ENCODE data around the gene CPB2. TPM values are rescaled to one million over a fixed set of nuclear protein-coding genes. Genes with fewer than 3 reads are reported as not detected.

The CPB2 gene
- polyA plus RNA-seq, 1 donor (not counting 4 experiments of a cell fraction or from before 2014, with no cell fraction given): 0.26 TPM

DNA sequence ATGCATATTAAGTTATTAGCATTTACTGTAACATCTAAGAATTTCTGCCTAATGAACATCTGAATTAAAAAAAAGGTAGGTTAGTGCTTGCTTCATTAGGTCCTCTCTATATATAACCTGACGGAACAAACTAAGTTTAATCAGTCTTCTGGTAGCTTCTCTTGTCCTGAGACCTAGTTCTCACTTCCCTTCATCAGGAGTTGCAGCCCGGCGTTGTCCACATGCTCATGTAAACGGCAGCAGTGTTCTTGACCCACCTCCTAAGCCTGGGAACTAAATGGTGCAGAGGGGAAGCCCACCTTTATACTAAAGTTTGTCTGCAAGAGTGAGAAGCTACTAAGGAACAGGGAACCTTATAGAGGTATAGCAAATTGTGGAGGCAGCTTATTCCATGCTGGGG lies 31.9 kb upstream of the CPB2 start:
- Histone ChIP-seq H3K9ac (ENCODE audit: control insufficient read depth, extremely low read depth, insufficient read depth, low read length) (no peak overlapping the region), H3K4me3 (ENCODE audit: control insufficient read depth in 2 of 3, extremely low read depth in 1 of 3, insufficient read depth in 2 of 3, low read depth in 1 of 3, low read length in 3 of 3) (no peak overlapping the region), H3K9me1 (ENCODE audit: control insufficient read depth, extremely low read depth, insufficient read depth, low read length) (no peaks in the 10 kb centered on the region), H3K27me3 (ENCODE audit: control insufficient read depth, extremely low read depth, insufficient read depth, low read length) (no peaks in the 10 kb centered on the region), H3K27ac (ENCODE audit: control insufficient read depth, insufficient read depth, low read length) (no peak overlapping the region), H3K4me1 (ENCODE audit: control insufficient read depth, extremely low read depth, insufficient read depth, low read length) (peaks cover 9% of the 10 kb centered on the region), H3K9me3 (ENCODE audit: control insufficient read depth, low read depth, low read length) (no peaks in the 10 kb centered on the region), H3K36me3 (ENCODE audit: control insufficient read depth in 2 of 2, extremely low read depth in 1 of 2, insufficient read depth in 2 of 2, low read length in 2 of 2) (no peaks in the 10 kb centered on the region), H2AFZ (ENCODE audit: control insufficient read depth, low read length) (no peak overlapping the region), H3K4me2 (ENCODE audit: control insufficient read depth, extremely low read depth, insufficient read depth, low read depth, low read length) (no peak overlapping the region), H4K20me1 (ENCODE audit: control insufficient read depth, extremely low read depth, insufficient read depth, low read length) (no peaks in the 10 kb centered on the region), H3K79me2 (ENCODE audit: control insufficient read depth, insufficient read depth, low read length) (no peaks in the 10 kb centered on the region)
- TF ChIP-seq, protein P1, sequence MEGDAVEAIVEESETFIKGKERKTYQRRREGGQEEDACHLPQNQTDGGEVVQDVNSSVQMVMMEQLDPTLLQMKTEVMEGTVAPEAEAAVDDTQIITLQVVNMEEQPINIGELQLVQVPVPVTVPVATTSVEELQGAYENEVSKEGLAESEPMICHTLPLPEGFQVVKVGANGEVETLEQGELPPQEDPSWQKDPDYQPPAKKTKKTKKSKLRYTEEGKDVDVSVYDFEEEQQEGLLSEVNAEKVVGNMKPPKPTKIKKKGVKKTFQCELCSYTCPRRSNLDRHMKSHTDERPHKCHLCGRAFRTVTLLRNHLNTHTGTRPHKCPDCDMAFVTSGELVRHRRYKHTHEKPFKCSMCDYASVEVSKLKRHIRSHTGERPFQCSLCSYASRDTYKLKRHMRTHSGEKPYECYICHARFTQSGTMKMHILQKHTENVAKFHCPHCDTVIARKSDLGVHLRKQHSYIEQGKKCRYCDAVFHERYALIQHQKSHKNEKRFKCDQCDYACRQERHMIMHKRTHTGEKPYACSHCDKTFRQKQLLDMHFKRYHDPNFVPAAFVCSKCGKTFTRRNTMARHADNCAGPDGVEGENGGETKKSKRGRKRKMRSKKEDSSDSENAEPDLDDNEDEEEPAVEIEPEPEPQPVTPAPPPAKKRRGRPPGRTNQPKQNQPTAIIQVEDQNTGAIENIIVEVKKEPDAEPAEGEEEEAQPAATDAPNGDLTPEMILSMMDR (optimal IDR thresholded peaks at IDR 0.05 in 1 of 3, IDR thresholded peaks at IDR 0.05 in 1 of 3, conservative IDR thresholded peaks at IDR 0.05 in 1 of 3; ENCODE audit: extremely low read depth in 1 of 3, insufficient read depth in 2 of 3, low read length in 3 of 3): no peak
- no peak for TF ChIP-seq EZH2 (IDR thresholded peaks at IDR 0.05; ENCODE audit: low read length)
- dilution Hi-C loops (cut with MboI; ENCODE audit: extremely low pct_ligation_motif_present, low sequenced_read_pairs): no loop called here
- DNase-seq (ENCODE audit: low read depth, low spot score) (no peak), FAIRE-seq (no peak)

DNA sequence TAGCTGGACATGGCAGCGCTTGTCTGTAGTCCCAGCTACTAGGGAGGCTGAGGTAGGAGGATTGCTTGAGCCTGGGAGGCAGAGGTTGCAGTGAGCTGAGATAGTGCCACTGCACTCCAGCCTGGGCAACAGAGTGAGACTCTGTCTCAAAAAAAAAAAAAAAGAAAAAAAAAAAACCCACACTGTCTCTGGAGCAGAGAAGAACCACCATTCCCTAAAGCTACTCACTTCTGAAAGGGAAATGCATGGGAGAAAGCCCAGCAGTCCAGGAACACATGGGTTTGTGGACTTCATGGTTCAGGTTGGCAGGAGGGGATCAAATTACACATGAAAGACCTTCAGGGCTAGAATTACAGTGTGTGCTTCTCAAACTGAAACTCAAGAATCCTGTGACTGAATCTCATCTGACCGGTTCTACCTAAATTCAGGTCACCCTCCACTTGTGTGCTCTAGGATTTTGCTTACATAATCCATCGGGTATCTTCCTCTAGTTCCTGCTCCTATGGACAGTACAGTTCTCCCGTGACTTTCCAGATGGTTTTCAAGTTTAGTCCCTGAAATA lies 30.2 kb upstream of the CPB2 start:
- Histone ChIP-seq H3K4me2 (ENCODE audit: control insufficient read depth, extremely low read depth, insufficient read depth, low read depth, low read length) (peak overlapping the region; percentile 71), H3K4me1 (ENCODE audit: control insufficient read depth, extremely low read depth, insufficient read depth, low read length) (peaks cover 9% of the 10 kb centered on the region), H4K20me1 (ENCODE audit: control insufficient read depth, extremely low read depth, insufficient read depth, low read length) (no peaks in the 10 kb centered on the region), H3K27ac (ENCODE audit: control insufficient read depth, insufficient read depth, low read length) (no peak overlapping the region), H2AFZ (ENCODE audit: control insufficient read depth, low read length) (peak overlapping the region; percentile 86), H3K9me3 (ENCODE audit: control insufficient read depth, low read depth, low read length) (no peaks in the 10 kb centered on the region), H3K79me2 (ENCODE audit: control insufficient read depth, insufficient read depth, low read length) (no peaks in the 10 kb centered on the region), H3K9ac (ENCODE audit: control insufficient read depth, extremely low read depth, insufficient read depth, low read length) (no peak overlapping the region), H3K36me3 (ENCODE audit: control insufficient read depth in 2 of 2, extremely low read depth in 1 of 2, insufficient read depth in 2 of 2, low read length in 2 of 2) (no peaks in the 10 kb centered on the region), H3K4me3 (ENCODE audit: control insufficient read depth in 2 of 3, extremely low read depth in 1 of 3, insufficient read depth in 2 of 3, low read depth in 1 of 3, low read length in 3 of 3) (peak overlapping the region in 1 of 3 experiments; percentile 25), H3K27me3 (ENCODE audit: control insufficient read depth, extremely low read depth, insufficient read depth, low read length) (no peaks in the 10 kb centered on the region), H3K9me1 (ENCODE audit: control insufficient read depth, extremely low read depth, insufficient read depth, low read length) (no peaks in the 10 kb centered on the region)
- FAIRE-seq (peak; percentile 92), DNase-seq (ENCODE audit: low read depth, low spot score) (no peak)
- no peak for TF ChIP-seq EZH2 (IDR thresholded peaks at IDR 0.05; ENCODE audit: low read length)
- TF ChIP-seq, protein P1 (optimal IDR thresholded peaks at IDR 0.05 in 1 of 3, IDR thresholded peaks at IDR 0.05 in 1 of 3, conservative IDR thresholded peaks at IDR 0.05 in 1 of 3; ENCODE audit: extremely low read depth in 1 of 3, insufficient read depth in 2 of 3, low read length in 3 of 3): no peak
- dilution Hi-C loops (cut with MboI; ENCODE audit: extremely low pct_ligation_motif_present, low sequenced_read_pairs): no loop called here
